GM21576 (cell line): ENCODE results near the gene PAPSS2.
"Not testable (repeated sequence)": the region's sequence is repeated elsewhere in the genome, so short reads cannot be mapped to it uniquely, and the experiment has no call there.

Source experiments
- ATAC-seq: cut with Tn5 transposase; IDR thresholded peaks from one replicate; pipeline ENCODE4 v1.9.1; 2021; ENCODE audit warnings: mild to moderate bottlenecking, moderate library complexity; ENCODE audit not compliant: unreplicated experiment

Gene PAPSS2

DNA sequence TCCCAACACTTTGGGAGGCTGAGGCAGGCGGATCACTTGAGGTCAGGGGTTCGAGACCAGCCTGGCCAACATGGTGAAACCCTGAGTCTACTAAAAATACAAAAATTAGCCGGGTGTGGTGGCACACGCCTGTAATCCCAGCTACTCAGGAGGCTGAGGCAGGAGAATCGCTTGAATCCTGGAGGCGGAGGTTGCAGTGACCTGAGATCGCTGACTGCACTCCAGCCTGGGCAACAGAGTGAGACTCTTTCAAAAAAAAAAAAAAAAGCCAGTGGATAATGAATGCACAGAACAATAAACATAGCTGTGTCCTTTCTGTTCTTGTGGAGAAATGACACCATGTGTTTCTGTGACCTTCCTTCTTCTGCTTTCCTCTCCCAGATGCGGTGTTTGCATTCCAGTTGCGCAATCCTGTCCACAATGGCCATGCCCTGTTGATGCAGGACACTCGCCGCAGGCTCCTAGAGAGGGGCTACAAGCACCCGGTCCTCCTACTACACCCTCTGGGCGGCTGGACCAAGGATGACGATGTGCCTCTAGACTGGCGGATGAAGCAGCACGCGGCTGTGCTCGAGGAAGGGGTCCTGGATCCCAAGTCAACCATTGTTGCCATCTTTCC, 83.4 kb downstream of the PAPSS2 start:
- ATAC-seq, result not testable (repeated sequence)

DNA sequence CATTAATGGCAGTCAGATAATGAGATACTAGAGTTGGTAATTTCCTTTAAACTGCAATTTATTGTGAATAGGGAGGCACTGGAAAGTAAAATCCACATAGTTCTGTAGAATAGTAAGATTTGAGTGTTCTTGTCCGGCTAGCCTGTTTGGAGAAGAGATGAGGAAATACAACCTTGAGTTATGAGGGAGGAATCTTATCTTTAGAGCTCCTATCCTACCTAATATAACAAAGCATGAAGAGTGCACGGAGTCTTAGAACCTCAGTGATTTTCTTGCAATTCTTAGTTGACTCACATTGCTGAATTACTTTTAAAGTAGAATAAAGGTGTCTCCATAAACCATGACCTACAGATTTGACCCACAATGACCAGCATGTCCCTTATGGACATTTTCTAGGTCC, 84.9 kb downstream of the PAPSS2 start:
- ATAC-seq, result no peak

DNA sequence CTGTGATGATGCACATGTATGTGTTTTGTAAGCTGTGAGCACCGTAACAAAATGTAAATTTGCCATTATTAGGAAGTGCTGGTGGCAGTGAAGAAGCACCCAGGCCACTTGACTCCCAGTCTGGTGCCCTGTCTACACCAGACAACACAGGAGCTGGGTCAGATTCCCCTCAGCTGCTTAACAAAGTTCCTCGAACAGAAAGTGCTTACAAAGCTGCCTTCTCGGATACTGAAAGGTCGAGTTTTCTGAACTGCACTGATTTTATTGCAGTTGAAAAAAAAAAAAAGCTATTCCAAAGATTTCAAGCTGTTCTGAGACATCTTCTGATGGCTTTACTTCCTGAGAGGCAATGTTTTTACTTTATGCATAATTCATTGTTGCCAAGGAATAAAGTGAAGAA, 87.2 kb downstream of the PAPSS2 start:
- no peak for ATAC-seq

DNA sequence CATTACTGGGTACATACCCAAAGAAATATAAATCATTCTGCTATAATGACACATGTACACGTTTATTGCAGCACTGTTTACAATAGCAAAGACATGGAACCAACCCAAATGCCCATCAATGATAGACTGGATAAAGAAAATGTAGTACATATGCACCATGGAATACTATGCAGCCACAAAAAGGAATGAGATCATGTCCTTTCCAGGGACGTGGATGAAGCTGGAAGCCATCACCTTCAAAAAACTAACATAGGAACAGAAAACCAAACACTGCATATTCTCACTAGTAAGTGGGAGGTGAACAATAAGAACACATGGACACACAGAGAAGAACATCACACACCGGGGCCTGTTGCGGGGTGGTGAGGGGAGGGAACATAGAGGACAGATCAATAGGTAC, 88.6 kb downstream of the PAPSS2 start:
- not testable (repeated sequence) for ATAC-seq

DNA sequence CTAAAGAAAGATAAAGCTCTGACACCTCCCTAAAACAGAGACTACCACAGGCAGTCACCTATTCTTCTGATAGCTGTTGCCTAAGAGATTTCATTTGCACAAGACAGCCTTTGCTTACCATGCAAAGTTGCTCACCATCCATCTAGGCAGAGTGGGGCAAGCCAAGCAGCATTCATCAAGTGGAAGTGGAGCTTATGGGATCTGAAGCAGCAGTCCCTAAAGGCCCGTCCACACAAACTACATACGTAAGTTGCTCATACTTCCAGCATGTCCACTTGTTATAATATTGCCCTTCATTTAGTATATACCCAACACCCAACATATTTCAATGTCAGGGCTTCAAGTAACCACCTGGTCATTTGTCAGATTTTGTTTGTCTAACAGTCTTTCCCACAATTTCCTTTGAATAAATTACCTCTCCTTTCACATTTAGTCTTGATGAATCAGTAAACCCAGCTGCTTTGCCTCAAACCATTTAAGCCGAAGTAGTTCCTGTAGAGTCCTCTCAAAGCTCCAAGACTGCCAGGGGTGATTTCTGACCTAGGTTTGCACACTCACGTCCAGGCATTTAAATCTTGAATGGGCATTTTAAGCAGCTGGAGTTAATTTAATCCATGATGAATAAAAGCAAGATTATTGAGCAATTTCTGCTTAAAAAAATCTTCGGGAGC, 90.5 kb downstream of the PAPSS2 start:
- ATAC-seq, result no peak

DNA sequence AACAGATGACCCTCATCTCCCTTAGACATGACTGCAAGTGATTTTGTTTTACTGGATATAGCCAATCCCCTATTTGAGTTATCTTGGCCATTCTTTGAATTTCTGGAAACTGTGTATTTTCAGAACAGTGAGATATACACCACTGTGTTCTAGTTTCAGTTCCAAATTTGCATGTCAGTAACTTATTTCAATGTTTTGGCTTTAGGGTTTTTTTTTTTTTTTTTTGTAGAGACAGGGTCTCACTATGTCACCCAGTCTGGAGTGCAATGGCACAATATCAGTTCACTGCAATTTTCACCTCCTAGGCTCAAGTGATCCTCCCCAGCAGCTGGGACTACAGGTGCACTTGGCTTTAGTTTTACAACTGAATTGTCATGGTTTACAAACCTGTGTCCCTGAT, 91.1 kb downstream of the PAPSS2 start:
- no peak for ATAC-seq

DNA sequence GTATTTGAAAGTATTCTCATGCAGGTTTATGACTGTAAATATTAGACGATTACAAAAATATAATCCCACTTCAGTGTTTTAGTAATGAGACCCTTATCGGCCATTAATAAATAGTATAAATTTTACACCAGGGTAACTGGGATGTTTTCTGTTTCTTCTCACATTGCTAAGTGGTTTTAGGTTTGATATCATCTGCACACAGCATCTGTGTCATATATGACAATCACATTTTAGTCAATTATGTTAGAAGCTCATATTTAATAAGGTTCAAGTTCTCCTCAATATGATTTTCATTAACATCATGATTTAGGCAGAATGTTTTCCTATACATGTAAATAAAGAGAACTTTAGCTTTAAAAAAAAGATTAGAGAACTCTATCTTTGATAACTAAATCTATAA, 91.6 kb downstream of the PAPSS2 start:
- ATAC-seq, result no peak

DNA sequence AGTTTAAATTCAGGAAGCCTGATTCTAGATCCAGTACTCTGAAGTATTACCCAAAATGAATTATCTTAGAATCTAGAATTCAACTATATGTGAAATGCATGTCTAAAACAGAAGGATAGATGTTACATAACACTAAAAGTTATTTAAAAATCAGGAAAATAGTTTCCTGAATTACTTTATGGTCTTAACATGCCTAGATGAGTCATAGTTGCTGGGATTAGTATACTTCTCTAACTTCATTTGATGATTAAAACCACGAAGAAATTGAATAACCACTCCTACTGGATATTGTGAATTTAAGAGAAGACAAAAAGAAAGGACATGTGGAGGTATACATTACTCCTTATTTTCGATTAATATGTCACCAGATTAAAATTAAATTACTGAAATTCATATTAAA, 92.9 kb downstream of the PAPSS2 start:
- ATAC-seq, result no peak

DNA sequence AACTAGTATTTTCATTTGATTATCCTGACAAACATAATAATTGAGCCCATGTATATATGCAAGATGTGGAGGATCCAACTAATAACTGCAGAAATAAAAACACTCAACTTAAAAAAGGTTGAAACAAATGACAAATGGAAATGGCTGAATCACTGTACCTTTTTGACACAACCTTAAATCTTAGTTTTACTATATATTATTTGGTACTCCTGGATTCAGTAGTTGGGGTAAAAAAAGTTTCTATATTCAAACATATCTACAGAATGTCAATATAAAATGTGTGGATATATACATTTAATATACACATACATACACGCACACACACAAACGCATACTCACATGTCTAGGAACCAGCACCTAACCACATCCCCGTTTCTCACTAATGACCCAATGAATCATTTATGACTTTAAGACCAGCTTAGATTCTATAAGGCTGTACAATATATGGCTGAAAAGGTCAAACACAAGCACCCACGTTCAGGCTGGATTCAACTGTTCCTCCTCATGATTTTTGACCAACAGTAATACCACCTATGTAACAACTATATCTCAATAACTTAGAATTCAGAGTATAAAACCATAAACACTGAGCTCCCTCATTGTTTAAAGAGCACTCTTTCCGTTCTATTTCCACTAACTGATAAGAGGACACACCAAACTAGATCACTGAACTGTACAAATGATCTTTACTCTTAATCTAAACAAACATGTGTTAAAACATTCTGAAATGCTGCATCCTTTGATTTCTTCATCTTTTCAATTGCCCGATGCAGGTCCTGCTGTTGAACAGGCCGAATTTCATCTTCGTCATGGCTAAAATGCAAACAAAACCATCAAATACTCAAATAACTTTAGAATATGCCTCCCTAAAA, 94.6 kb downstream of the PAPSS2 start:
- ATAC-seq, result no peak

DNA sequence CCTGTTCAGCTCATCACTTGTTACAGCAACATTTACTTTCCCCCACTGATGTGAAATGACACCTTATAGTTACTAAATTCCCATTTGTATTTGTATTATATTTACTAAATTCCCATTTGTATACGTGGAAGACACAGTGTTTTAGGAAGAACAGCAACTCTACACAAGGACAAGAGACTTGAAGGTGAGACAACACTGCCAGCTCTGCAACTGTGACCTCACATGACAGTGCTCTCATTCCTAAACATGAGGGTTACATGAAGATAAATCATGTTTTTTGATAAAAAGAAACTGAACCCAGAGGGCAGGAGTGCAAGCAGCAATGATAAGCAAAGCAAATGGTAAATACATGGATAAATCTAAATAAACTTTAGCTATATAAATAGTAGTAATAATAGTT, 98.0 kb downstream of the PAPSS2 start:
- ATAC-seq, result no peak

DNA sequence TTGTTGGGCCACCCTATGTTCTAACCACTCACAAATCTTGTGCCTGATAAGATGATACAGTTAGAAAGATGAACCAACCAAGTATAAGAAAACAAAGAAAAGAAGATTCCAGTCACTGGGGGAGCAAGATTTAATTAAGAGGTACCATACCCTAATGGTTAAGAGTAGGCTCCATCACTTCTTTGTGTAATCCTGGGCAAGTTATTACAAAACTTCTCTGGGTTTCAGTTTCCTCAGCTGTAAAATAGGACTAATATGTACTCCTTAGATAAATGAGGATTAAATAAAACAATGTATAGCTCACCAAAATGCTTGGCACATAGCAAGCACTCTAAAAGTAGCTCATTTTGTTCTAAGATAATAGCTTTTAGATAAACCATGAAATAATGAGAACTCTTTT, 99.9 kb downstream of the PAPSS2 start:
- ATAC-seq, result no peak

DNA sequence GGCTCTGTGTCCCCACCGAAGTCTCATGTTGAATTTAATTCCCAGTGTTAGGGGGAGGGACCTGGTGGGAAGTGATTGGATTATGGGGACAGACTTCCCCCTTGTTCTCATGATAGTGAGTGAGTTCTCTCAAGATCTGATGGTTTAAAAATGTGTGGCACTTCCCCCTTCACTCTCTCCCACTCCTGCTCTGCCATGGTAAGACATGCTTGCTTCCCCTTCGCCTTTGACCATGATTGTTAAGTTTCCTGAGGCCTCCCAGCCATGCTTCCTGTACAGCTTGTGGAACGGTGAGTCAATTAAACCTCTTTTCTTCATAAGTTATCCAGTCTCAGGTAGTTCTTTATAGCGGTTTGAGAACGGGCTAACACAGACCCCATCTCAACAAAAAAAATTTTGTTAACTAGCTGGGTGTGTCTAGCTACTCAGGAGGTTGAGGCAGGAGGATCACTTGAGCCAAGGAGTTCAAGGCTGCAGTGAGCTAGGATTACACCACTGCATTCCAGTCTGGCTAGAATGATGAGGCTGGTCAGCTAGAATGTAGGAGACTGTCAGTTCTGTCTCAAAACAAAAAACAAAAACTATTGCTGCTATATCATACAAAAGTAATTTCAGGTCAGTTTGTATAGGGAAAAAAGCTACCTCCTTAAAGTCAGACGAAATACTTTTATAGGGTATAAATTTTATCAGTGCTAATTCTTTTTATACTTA, 100.7 kb downstream of the PAPSS2 start:
- no peak for ATAC-seq

DNA sequence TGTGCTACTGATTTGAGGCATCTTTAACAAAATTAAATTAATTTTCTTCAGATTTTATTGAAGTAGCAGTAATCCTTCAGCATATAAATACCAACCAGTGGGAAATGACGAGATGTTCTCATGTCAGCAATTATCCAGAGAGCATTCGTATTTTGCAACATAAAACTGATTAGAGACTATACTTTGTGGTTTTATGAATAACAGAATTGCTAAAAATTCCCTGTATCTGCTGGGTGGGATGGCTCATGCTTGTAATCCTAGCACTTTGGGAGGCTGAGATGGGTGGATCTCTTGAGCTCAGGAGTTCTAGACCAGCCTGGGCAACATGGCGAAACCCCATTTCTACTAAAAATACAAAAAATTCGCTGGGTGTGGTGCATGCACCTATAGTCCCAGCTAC, 101.5 kb downstream of the PAPSS2 start:
- no peak for ATAC-seq

DNA sequence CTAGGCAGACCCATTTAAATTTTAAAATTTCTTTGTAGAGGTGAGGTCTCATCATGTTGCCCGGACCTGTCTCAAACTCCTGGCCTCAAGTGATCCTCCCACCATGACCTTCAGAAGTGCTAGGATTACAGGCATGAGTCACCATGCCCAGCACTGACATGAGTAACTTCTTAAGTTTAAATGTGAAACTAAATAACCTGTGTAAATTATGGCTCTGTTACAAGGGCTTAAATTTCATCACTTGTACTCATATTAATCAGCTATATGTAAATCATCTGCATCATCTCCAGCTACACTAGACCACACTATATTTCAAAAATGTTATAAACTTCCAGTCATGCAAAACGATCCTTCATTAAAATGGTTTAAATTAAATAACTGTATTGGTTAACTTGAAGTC, 102.2 kb downstream of the PAPSS2 start:
- ATAC-seq, result no peak

DNA sequence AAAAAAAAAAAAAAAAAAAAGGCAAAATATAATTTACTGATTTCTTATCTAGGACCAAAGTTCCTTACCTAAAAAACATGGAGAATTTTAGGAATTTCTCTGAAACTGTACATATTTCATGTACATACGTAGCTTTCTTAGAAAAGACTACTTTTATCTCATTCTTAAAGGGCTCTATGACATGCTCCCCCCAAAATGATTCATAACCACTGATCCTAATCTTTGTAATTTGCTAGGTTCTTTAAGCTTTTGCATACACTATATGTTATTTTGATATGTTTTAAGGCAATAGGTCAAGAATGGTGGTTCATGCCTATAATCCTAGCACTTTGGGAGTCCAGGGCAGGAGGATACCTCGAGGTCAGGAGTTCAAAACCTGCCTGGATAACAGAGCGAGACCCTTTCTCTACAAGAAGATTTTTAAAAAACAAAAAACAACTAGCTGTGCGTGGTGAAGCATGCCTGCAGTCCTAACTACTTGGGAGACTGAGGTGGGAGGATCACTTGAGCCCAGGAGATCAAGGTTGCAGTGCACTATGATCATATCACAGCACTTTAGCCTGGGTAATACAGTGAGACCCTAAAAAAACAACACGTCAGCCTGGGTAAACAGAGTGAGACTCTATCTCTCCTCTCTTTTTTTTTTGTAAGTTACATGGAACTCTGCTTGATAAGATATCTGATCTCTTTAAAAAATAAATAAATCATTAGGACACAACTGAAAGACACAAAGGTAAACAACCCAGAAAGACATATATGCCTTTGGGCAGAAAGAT, 103.6 kb downstream of the PAPSS2 start:
- no peak for ATAC-seq

DNA sequence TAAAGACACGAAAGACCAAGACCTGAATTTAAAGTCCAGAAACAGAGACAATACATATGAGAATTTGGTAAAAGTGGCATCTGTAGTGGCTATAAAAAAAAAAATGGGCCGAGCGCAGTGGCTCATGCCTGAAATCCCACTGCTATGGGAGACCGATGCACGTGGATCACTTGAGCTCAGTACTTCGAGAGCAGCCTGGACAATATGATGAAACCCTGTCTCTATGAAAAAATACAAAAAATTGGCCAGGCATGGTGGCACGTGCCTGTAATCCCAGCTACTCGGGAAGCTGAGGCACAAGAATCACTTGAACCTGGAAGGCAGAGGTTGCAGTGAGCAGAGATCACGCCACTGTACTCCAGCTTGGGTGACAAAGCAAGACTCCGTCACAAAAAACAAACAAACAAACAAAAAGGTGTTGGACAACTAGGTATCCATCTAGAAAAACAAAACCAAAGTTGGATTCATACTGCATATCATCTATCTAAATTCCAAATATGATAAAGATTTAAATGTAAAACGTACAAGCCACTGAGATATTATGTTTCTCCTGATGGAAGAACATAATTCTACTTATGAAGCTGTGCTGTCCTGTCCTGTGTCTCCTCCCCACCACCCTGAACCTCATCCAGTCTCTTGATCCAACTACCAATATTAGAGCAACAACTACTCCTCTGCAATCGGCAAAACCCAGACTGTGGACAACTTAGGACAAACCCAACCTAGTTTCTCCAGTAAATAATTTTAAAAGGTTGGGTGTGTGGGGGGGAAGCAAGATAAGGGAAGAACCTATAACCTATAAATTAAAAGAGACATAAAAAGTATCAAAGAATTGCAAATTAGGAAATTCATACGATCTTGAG, 104.6 kb downstream of the PAPSS2 start:
- ATAC-seq, result no peak

DNA sequence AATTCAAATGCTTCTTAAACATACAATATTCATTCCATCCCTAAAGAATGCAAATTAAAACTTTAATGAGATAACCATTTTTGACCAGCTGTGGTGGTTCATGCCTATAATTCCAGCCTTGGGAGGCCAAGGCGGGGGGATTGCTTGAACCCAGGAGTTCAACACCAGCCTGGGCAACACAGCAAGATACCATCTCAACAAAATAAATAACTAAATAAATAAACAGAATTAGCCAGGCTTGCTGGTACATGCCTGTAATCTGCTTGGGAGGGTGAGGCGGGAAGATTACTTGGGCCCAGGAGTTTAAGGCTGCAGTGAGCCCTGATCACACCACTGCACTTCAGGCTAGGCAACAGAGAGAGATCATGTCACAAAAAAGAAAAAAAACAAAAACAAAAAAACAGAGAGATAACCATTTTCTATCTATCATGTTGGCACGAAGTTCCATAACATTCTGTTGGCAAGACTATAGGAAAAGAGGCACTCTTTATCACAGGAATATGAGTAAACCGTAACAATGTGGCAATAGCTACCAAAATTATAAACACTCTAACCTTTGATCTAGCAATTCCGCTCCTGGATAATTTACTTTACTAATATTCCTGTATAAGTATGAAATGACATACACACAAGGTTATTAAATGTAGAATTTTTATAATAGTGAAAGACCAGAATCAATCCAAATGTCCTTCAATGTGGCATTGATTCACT, 106.1 kb downstream of the PAPSS2 start:
- ATAC-seq, result no peak

DNA sequence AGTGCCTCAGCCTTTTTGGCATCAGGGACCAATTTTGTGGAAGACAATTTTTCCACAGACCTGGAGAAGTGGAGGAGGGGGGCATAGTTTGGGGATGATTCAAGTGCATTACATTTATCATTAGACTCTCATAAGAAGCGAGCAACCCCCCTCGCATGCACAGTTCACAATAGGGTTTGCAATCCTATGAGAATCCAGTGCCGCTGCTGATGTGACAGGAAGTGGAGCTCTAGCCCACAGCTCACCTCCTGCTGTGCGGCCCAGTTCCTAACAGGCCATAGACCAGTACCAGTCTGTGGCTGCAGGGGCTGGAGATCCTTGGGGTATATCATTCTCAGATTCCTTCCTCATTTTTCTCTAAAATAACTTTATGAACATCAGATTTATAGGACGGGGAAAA, 107.6 kb downstream of the PAPSS2 start:
- ATAC-seq, result no peak

DNA sequence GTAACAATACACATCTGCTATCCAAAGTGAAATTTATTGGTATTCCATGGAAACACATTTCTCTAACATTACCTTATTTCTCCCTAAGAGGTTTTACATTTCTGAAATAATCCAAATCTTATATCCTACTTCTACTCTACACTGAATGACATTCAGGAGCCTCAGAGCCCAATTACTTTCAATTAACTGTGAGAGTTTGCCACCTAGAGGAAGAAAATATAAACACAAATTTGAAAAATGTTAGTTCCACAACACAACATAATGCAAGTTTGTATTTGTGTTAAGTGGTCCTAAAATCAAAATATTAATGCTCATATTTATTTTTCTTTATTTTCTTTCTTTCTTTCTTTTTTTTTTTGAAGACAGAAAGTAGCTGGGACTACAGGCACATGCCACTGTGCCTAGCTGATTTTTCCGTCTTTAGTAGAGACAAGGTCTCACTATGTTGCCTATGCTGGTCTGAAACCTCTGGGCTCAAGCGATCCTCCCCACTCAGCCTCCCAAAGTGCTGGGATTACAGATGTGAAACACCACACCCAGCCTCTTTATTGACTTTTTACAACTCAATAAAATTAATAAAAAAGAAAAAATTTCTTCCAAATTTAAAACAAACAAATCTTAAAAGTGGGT, 112.3 kb downstream of the PAPSS2 start:
- no peak for ATAC-seq
